Measurements from ENCODE around the gene TIMM29. TPM values are rescaled to one million over a fixed set of nuclear protein-coding genes. Genes with fewer than 3 reads are reported as not detected.

TIMM29 gene
- total RNA-seq, 1 experiment from 2014 or later, result 23.4 TPM

- peak overlapping the region in 2 of 3 experiments; percentile 57 to 60; a peak in 3 of 7 replicates for H3K27ac Mint-ChIP-seq
- no peak overlapping the region for H3K27ac ChIP-seq (ENCODE audit: insufficient read length, low read depth, low read length)
Measured at GRCh38 chr19:10971107-10971726, 42.6 kb downstream of the TIMM29 start.

More at GRCh38 chr19:10971107-10971726, 42.6 kb downstream of the TIMM29 start:
- Histone ChIP-seq H4K5ac (ENCODE audit: insufficient read length, low read depth, low read length) (no peak overlapping the region), H2BK15ac (ENCODE audit: low read depth, low read length) (no peak overlapping the region), H2BK12ac (ENCODE audit: insufficient read length, low read depth, low read length) (no peak overlapping the region), H2BK5ac (ENCODE audit: insufficient read length, low read length) (no peak overlapping the region), H4K20me1 (ENCODE audit: control insufficient read depth, insufficient read depth, insufficient read length) (no peaks in the 10 kb centered on the region), H3K4me2 (ENCODE audit: insufficient read depth, insufficient read length, low read length) (no peak overlapping the region), H3K9me3 (ENCODE audit: control insufficient read depth, low read depth, low read length) (no peaks in the 10 kb centered on the region), H3K23ac (ENCODE audit: insufficient read length, low read depth, low read length) (no peak overlapping the region), H2BK20ac (ENCODE audit: low read depth, low read length, poor library complexity, severe bottlenecking) (no peak overlapping the region), H3T11ph (ENCODE audit: low read length) (no peak overlapping the region), H3K9ac (ENCODE audit: extremely low read depth, insufficient read length, low read length) (no peak overlapping the region), H3K4ac (ENCODE audit: low read depth, low read length) (no peak overlapping the region), H3K79me1 (ENCODE audit: insufficient read depth, low read depth, low read length, poor library complexity, severe bottlenecking) (peaks cover 8% of the 10 kb centered on the region), H3K18ac (ENCODE audit: insufficient read length, low read depth, low read length) (no peak overlapping the region), H2AFZ (ENCODE audit: low read length) (no peak overlapping the region), H2BK120ac (ENCODE audit: low read depth, low read length, poor library complexity, severe bottlenecking) (no peak overlapping the region), H2AK5ac (ENCODE audit: insufficient read length, low read length) (no peak overlapping the region), H3K23me2 (ENCODE audit: insufficient read length, low read depth, low read length, poor library complexity, severe bottlenecking) (no peaks in the 10 kb centered on the region), H3K79me2 (ENCODE audit: insufficient read depth, low read length) (peaks cover 62% of the 10 kb centered on the region; the same call in 1 of the 2 replicates), H3K4me1 (ENCODE audit: insufficient read depth, low read length) (no peaks in the 10 kb centered on the region), H4K91ac (ENCODE audit: insufficient read length, low read depth, low read length) (no peak overlapping the region), H3K56ac (ENCODE audit: insufficient read length, low read depth, low read length) (no peak overlapping the region), H3K27me3 (ENCODE audit: insufficient read depth, low read length) (no peaks in the 10 kb centered on the region), H3K14ac (ENCODE audit: insufficient read depth, low read length) (no peak overlapping the region), H4K8ac (replicated peaks; ENCODE audit: insufficient read length, low read depth, low read length) (no peak overlapping the region)
- H3K27me3 Mint-ChIP-seq (ENCODE audit: low read depth), result no peaks in the 10 kb centered on the region
- no peak overlapping the region for H3K4me3 Mint-ChIP-seq
- peaks cover 19 to 30% (median 22%) of the 10 kb centered on the region in 3 experiments for H3K36me3 Mint-ChIP-seq (ENCODE audit: insufficient read depth in 1 of 3, low read depth in 3 of 3)
- peaks cover 5 to 6% of the 10 kb centered on the region in 2 experiments; a peak in 4 of 5 replicates for H3K9me3 Mint-ChIP-seq
- peaks cover 26 to 29% of the 10 kb centered on the region in 2 experiments for H3K4me1 Mint-ChIP-seq
- WGBS (ENCODE audit: extremely low coverage, insufficient read length, low lambda C conversion rate), result no CpG with 5 or more reads among the region's 8 CpGs
- TF ChIP-seq, protein P1, sequence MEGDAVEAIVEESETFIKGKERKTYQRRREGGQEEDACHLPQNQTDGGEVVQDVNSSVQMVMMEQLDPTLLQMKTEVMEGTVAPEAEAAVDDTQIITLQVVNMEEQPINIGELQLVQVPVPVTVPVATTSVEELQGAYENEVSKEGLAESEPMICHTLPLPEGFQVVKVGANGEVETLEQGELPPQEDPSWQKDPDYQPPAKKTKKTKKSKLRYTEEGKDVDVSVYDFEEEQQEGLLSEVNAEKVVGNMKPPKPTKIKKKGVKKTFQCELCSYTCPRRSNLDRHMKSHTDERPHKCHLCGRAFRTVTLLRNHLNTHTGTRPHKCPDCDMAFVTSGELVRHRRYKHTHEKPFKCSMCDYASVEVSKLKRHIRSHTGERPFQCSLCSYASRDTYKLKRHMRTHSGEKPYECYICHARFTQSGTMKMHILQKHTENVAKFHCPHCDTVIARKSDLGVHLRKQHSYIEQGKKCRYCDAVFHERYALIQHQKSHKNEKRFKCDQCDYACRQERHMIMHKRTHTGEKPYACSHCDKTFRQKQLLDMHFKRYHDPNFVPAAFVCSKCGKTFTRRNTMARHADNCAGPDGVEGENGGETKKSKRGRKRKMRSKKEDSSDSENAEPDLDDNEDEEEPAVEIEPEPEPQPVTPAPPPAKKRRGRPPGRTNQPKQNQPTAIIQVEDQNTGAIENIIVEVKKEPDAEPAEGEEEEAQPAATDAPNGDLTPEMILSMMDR (conservative IDR thresholded peaks at IDR 0.05), result no peak
- no peak for DNase-seq
